ENCODE measurements around the gene RAP1GAP. TPM values are rescaled to one million over a fixed set of nuclear protein-coding genes. Genes with fewer than 3 reads are reported as not detected.

Gene RAP1GAP
- total RNA-seq, 1 donor from 2014 or later: 0.26 TPM

GRCh38 chr1:21550097-21550496 is 119.1 kb downstream of the RAP1GAP start:
- DNase-seq (ENCODE audit: low spot score): no peak

- DNase-seq (ENCODE audit: low spot score): no peak
Measured at GRCh38 chr1:21547876-21548275, 121.3 kb downstream of the RAP1GAP start.

Other genes with a start within 250 kb of the RAP1GAP start
- gene NBPF3, start 229.2 kb downstream of the RAP1GAP start, total RNA-seq: 11.2 TPM
- gene ALPL, start 159.9 kb downstream of the RAP1GAP start, total RNA-seq: 129 TPM
- gene USP48, start 113.8 kb upstream of the RAP1GAP start, total RNA-seq: 53.7 TPM
- 0.35 TPM for gene LDLRAD2, start 142.9 kb upstream of the RAP1GAP start, total RNA-seq